ENCODE measurements around the gene MMAA.
A peak's percentile ranks its signal among the peaks of the same experiment; 100 is the strongest.
"Not testable (repeated sequence)": the region's sequence is repeated elsewhere in the genome, so short reads cannot be mapped to it uniquely, and the experiment has no call there.

The MMAA gene

GRCh38 chr4:145626623-145626982 is 7.4 kb downstream of the MMAA start:
- no peak for DNase-seq

- DNase-seq = no peak
Measured at GRCh38 chr4:145635117-145635516, 15.9 kb downstream of the MMAA start.

- no peak for DNase-seq
Measured at GRCh38 chr4:145635630-145636029, 16.4 kb downstream of the MMAA start.

GRCh38 chr4:145639186-145639698 is 20.1 kb downstream of the MMAA start:
- DNase-seq = no peak

- DNase-seq = not testable (repeated sequence)
Measured at GRCh38 chr4:145640236-145640635, 21.1 kb downstream of the MMAA start.

- no peak for DNase-seq
Measured at GRCh38 chr4:145643295-145643694, 24.1 kb downstream of the MMAA start.

GRCh38 chr4:145644699-145645098 is 25.5 kb downstream of the MMAA start:
- no peak for DNase-seq

GRCh38 chr4:145656156-145656555 is 37.0 kb downstream of the MMAA start:
- no peak for DNase-seq

- no peak for DNase-seq
Measured at GRCh38 chr4:145660064-145660463, 40.9 kb downstream of the MMAA start.

- no peak for DNase-seq
Measured at GRCh38 chr4:145663194-145663593, 44.0 kb downstream of the MMAA start.

GRCh38 chr4:145665773-145666172 is 46.6 kb downstream of the MMAA start:
- no peak for DNase-seq

GRCh38 chr4:145670422-145670821 is 51.2 kb downstream of the MMAA start:
- no peak for DNase-seq

GRCh38 chr4:145679520-145679919 is 60.3 kb downstream of the MMAA start:
- no peak for DNase-seq

GRCh38 chr4:145679991-145680455 is 60.8 kb downstream of the MMAA start, which contains the start of gene C4orf51:
TSS of gene C4orf51 (plus strand) at chr4:145680146. CDS start at chr4:145680204, 58 bp downstream.
- peak in 1 of 56 donors; percentile 2 for DNase-seq

GRCh38 chr4:145680902-145681301 is 61.7 kb downstream of the MMAA start:
- DNase-seq = no peak

GRCh38 chr4:145681518-145681917 is 62.3 kb downstream of the MMAA start:
- no peak for DNase-seq

GRCh38 chr4:145681956-145682355 is 62.8 kb downstream of the MMAA start:
- no peak for DNase-seq

GRCh38 chr4:145686991-145687390 is 67.8 kb downstream of the MMAA start:
- no peak for DNase-seq

GRCh38 chr4:145690610-145691009 is 71.4 kb downstream of the MMAA start:
- DNase-seq = no peak

- not testable (repeated sequence) for DNase-seq
Measured at GRCh38 chr4:145691416-145691815, 72.2 kb downstream of the MMAA start.

- no peak for DNase-seq
Measured at GRCh38 chr4:145694929-145695328, 75.7 kb downstream of the MMAA start.

- DNase-seq = no peak
Measured at GRCh38 chr4:145697332-145697731, 78.1 kb downstream of the MMAA start.

- DNase-seq = no peak
Measured at GRCh38 chr4:145698507-145698906, 79.3 kb downstream of the MMAA start.

Data from amygdala (tissue), 56 donors.